Ovary (tissue), 10 donors: ENCODE results near the gene FBXL17. TPM values are rescaled to one million over a fixed set of nuclear protein-coding genes. Genes with fewer than 3 reads are reported as not detected.

Experiments
- DNase-seq, 5 donors: peaks; one replicate each; pipeline ENCODE4 v3.0.0-alpha.2; 2019 to 2020
- H3K27ac ChIP-seq, 2 donors: fragments of 200-600 bp; one replicate each; pipeline versions ENCODE4 v1.5.1 to v1.8.0; 2019 to 2022
- H3K27me3 ChIP-seq: fragments of 200-600 bp; one replicate; pipeline ENCODE4 v1.8.0; 2022
- H3K36me3 ChIP-seq: fragments of 200-600 bp; sonication (generic); one replicate; pipeline ENCODE4 v1.5.1; 2019
- H3K4me1 ChIP-seq: one replicate; pipeline ENCODE4 v1.8.1; 2013; ENCODE audit warnings: mild to moderate bottlenecking, moderate library complexity; ENCODE audit not compliant: insufficient read depth
- H3K4me3 ChIP-seq: fragments of 200-600 bp; sonication (generic); one replicate; pipeline ENCODE4 v1.5.1; 2017
- H3K9me3 ChIP-seq, 2 donors: fragments of 200-600 bp in 1 of 2; sonication (generic) in 1 of 2; one replicate each; pipeline versions ENCODE4 v1.5.1 to v1.8.1; 2013 to 2019; ENCODE audit warnings: mild to moderate bottlenecking in 1 of 2, moderate library complexity in 1 of 2
- CTCF ChIP-seq, 3 donors: fragments of 450-650 bp in 2 of 3; fragments of 200-600 bp in 1 of 3; IDR thresholded peaks; one replicate each; pipeline versions ENCODE4 v1.5.1 to v1.8.0; 2016 to 2022; ENCODE audit warnings: antibody characterized with exemption in 3 of 3, mild to moderate bottlenecking in 1 of 3
- EP300 ChIP-seq: sonication (generic); formaldehyde crosslinking; IDR thresholded peaks from one replicate; pipeline ENCODE4 v1.6.1; 2017; ENCODE audit warnings: antibody characterized with exemption
- POLR2A ChIP-seq: fragments of 450-650 bp; IDR thresholded peaks from one replicate; pipeline ENCODE4 v1.6.1; 2017; ENCODE audit warnings: antibody characterized with exemption, mild to moderate bottlenecking, moderate library complexity
- WGBS, 3 donors: extraction: QIAGEN DNeasy Blood & Tissue Kit in 1 of 3; methylation state at CpG; one replicate each; pipeline versions ENCODE4 v1.1.5 to v1.1.7; 2013 to 2017; 5-methylcytosine and 5-hydroxymethylcytosine counted together
- intact Hi-C, 4 donors: fragments of 100-400 bp; cut with DNase I; formaldehyde crosslinking; loops; one replicate each; pipeline versions ENCODE4 v1.11.0 to v1.15.1; 2022 to 2023
- long read RNA-seq, 3 donors: library from polyadenylated mRNA in 2 of 3; unstranded in 2 of 3; transcript quantifications; one replicate each; pipeline ENCODE4 v2.0.0 and lab custom pipeline, GENCODE V29; 2021 to 2026
- polyA plus RNA-seq, 2 donors: library from polyadenylated mRNA; stranded (reverse); fragments of 200-250 nt in 1 of 2; fragments of 350-450 nt in 1 of 2; fragmentation: Illumina TruSeq in 1 of 2; extraction: RNeasy Lipid Tissue Mini Kit (QIAGEN cat#74804) in 1 of 2; gene quantifications; one replicate each; pipeline ENCODE4 v1.2.3, GENCODE V29; 2013 to 2014
- total RNA-seq, 7 donors: library from RNA; depleted of rRNA in 2 of 7; stranded (reverse); fragments of >200 nt in 2 of 7; fragmentation: NEBNext Ultra II Directional in 3 of 7; extraction: Animal tissue kit (Norgen Biotek cat#: 25700) in 3 of 7; gene quantifications; one replicate each; pipeline versions ENCODE4 v1.1.0 to v1.2.4, GENCODE V29; 2016 to 2023
- donor health status: DM: no; HTN: no; CAD: no; lungs with moderate emphysema.
- donor health status: DM: no; HTN: no; CAD: no.
- donor health status: Bipolar disorder and iron deficiency.
- donor health status: DM: yes; HTN: yes; CAD: no.
- donor health status: DM: no; HTN: no; CAD: no.
- donor health status: DM: yes; HTN: yes; CAD: no.

Gene FBXL17
- 10 to 100 TPM in 6 of 7 donors, 1 to 10 TPM in 1; 8.3 to 20.4 (median 17.4) TPM for total RNA-seq
- 10 to 100 TPM in 1 of 2 donors, 1 to 10 TPM in 1; 6.8 to 14.2 TPM for polyA plus RNA-seq
- long read RNA-seq, donor 1, partial matches to known transcripts, result 2 of 4 reads
- long read RNA-seq, donor 1, other reads (novel, unspliced or antisense), result 2 of 4 reads
- long read RNA-seq, donor 2, full-length matches to known transcripts, result 2 of 2 reads
- long read RNA-seq, donor 2, partial matches to known transcripts, result 0 of 2 reads
- long read RNA-seq, donor 2, other reads (novel, unspliced or antisense), result 0 of 2 reads
- long read RNA-seq, donor 3, full-length matches to known transcripts, result 3 of 10 reads
- long read RNA-seq, donor 3, partial matches to known transcripts, result 1 of 10 reads
- long read RNA-seq, donor 3, other reads (novel, unspliced or antisense), result 6 of 10 reads

DNA sequence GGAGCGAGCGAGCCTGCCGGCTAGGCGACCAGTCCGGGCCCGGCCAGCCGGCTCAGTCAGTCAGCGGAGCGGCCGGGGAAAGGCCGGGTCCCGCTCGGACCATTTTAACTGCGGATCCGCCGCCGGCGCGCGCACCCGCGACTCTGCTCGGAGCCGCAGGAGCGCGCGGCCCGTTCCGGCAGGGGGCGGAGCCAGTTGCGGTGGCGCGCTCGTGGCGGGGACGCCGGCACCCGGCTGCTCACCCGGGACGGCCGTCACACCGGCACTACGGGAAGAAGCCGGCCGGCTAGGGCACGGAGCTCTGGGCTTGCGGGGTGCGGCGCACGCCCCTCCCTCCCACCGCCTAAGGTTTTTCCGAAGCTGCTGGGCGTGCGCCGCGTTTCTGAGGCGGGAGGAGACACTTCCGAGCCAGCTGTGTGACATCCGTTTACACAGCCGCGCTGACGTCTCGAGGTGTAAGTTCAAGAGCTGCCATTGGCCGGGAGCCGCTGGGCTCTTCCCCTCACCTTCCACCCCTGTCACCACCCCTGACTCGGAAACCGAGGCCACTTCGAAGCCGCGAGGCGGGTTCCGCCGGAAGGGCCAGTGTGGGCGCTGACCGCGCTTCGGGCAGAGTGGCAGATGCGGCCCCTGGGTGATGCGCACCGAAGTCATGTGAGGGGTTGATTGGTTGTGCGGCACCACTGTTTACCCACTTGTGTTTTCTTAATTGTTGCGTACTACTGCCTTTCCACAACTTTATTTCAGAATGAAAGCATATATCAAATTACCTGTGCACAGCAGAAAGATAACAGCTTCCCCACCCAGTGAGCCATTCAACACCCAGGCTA lies at the start of gene FBXL17:
TSS of gene FBXL17 (minus strand) at position 145 of the 830 bp plus-strand sequence.
- peak within 1 kb of the TSS; percentile 82 to 99 for H3K27ac ChIP-seq
- peak within 1 kb of the TSS; percentile 100 for H3K4me3 ChIP-seq
- H3K4me1 ChIP-seq, result peaks cover 3% of the 10 kb centered on the region
- DNase-seq, result peak; percentile 90 to 93 (median 92)
- WGBS, 3 donors, result 0% methylated on average over 82 of the region's 82 CpGs
- H3K27me3 ChIP-seq, result no peaks in the 10 kb centered on the region
- H3K9me3 ChIP-seq, result no peaks in the 10 kb centered on the region
- TF ChIP-seq CTCF (IDR thresholded peaks at IDR 0.05) (no peak), POLR2A (peak; percentile 87), EP300 (no peak)
- no peaks in the 10 kb centered on the region for H3K36me3 ChIP-seq
- intact Hi-C loops, result loop anchor here in 1 of 4 donors (5.0 kb wide), 1 partner anchor 365 kb away; the partner anchor contains the start of gene FER

DNA sequence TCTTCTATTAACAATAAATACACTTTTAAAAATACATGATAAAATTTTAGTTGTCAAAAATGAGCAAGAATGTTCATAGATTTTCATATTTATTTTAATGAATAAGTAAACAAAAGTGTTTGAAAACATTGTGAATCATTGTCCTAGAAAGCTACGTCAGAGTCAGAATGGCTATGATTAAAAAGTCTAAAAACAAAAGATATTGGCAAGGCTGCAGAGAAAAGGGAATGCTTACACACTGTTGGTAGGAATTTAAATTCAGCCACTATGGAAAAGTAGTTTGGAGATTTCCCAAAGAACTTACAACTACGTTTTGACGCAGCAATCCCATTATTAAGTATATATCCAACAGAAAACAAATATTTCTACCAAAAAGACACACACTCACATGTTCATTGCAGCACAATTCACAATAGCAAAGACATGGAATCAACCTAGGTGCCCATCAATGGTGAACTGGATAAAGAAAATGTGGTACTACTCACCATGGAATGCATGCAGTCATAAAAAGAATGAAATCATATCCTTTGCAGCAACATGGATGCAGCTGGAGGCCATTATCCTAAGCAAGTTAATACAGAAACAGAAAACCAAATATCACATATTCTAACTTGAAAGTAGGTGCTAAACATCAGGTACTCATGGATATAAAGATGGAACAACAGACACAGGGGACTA lies 49.2 kb upstream of the FBXL17 start:
- Histone ChIP-seq H3K9me3 (no peaks in the 10 kb centered on the region), H3K27me3 (no peaks in the 10 kb centered on the region), H3K4me1 (no peaks in the 10 kb centered on the region), H3K27ac (no peak overlapping the region), H3K36me3 (no peaks in the 10 kb centered on the region), H3K4me3 (no peak overlapping the region)
- TF ChIP-seq CTCF (IDR thresholded peaks at IDR 0.05) (no peak), EP300 (no peak), POLR2A (no peak)
- intact Hi-C loops, result no loop called here
- no peak for DNase-seq
- WGBS, 3 donors, result 34 to 59% (median 47%) methylated on average over 3 of the region's 3 CpGs

DNA sequence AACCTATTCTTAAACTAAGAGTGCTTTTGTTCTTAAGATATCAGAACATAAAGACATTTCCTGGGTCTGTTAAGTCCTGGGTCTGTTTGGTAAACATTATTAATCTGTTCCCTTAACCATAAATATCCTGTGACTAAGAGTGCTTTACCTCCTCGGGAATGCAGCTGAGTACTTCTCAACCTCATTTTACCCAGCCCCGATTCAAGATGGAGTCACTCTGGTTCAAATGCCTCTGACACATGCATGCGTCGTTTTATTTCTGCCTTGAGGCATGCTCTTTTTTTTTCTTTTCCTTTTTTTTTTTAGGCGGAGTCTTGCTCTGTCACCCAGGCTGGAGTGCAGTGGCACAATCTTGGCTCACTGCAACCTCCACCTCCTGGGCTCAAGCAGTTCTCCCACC lies 39.8 kb upstream of the FBXL17 start:
- Histone ChIP-seq H3K27me3 (no peaks in the 10 kb centered on the region), H3K4me3 (no peak overlapping the region), H3K9me3 (no peaks in the 10 kb centered on the region), H3K4me1 (no peaks in the 10 kb centered on the region), H3K27ac (no peak overlapping the region), H3K36me3 (no peaks in the 10 kb centered on the region)
- intact Hi-C loops, result no loop called here
- TF ChIP-seq POLR2A (no peak), EP300 (no peak), CTCF (IDR thresholded peaks at IDR 0.05) (no peak)
- 71 to 77% (median 76%) methylated on average over 5 of the region's 5 CpGs for WGBS, 3 donors
- no peak for DNase-seq

DNA sequence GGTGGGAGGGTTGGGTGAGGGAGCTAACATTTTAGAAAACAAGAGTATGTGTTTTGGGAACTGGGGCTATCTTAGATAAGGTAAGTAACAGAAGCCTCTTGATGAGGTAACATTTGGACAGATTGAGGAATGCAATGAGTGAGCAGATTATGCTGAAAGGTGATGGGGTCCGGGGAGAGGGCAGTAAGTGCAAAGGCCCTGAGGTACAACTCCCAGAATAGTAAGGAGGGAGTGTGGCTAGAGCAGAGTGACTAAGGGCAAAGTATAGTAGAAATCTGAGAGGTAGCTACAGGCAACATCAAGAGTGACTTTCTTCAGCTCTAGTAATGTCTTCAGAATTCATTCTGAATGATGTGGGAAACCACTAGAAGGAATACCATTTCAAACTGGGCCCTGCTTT lies 38.9 kb upstream of the FBXL17 start:
- Histone ChIP-seq H3K4me3 (no peak overlapping the region), H3K36me3 (no peaks in the 10 kb centered on the region), H3K27me3 (no peaks in the 10 kb centered on the region), H3K9me3 (no peaks in the 10 kb centered on the region), H3K4me1 (no peaks in the 10 kb centered on the region), H3K27ac (no peak overlapping the region)
- TF ChIP-seq POLR2A (no peak), CTCF (IDR thresholded peaks at IDR 0.05) (no peak), EP300 (no peak)
- 27 to 97% (median 87%) methylated on average over 1 of the region's 1 CpG for WGBS, 3 donors
- DNase-seq, result no peak
- intact Hi-C loops, result no loop called here
